Vagina (tissue), 2 donors: ENCODE data around the gene DYRK1A.

Experiments used
- POLR2A ChIP-seq, 2 donors: fragments of 450-650 bp; IDR thresholded peaks; one replicate each; pipeline ENCODE4 v1.6.1; 2017; ENCODE audit warnings: antibody characterized with exemption in 2 of 2, mild to moderate bottlenecking in 2 of 2, moderate library complexity in 2 of 2
- POLR2AphosphoS5 ChIP-seq, 2 donors: sonication (generic); formaldehyde crosslinking; IDR thresholded peaks; one replicate each; pipeline ENCODE4 v1.9.0; 2017; ENCODE audit warnings: antibody characterized with exemption in 2 of 2, mild to moderate bottlenecking in 2 of 2, low read depth in 1 of 2; ENCODE audit not compliant: insufficient read depth in 1 of 2
- TF ChIP-seq, protein P1 (sequence below), 3 experiments: fragments of 450-650 bp in 2 of 3; fragments of 200-600 bp in 1 of 3; sonication (generic) in 1 of 3; IDR thresholded peaks; one replicate each; pipeline ENCODE4 v1.5.1; 2017 to 2019; ENCODE audit warnings: antibody characterized with exemption in 3 of 3, mild to moderate bottlenecking in 2 of 3, moderate library complexity in 2 of 3

GRCh38 chr21:37490084-37490483, 123.5 kb downstream of the DYRK1A start:
- TF ChIP-seq, protein P1, sequence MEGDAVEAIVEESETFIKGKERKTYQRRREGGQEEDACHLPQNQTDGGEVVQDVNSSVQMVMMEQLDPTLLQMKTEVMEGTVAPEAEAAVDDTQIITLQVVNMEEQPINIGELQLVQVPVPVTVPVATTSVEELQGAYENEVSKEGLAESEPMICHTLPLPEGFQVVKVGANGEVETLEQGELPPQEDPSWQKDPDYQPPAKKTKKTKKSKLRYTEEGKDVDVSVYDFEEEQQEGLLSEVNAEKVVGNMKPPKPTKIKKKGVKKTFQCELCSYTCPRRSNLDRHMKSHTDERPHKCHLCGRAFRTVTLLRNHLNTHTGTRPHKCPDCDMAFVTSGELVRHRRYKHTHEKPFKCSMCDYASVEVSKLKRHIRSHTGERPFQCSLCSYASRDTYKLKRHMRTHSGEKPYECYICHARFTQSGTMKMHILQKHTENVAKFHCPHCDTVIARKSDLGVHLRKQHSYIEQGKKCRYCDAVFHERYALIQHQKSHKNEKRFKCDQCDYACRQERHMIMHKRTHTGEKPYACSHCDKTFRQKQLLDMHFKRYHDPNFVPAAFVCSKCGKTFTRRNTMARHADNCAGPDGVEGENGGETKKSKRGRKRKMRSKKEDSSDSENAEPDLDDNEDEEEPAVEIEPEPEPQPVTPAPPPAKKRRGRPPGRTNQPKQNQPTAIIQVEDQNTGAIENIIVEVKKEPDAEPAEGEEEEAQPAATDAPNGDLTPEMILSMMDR (IDR thresholded peaks at IDR 0.05) = no peak
- TF ChIP-seq POLR2A (IDR thresholded peaks at IDR 0.05) (no peak), POLR2AphosphoS5 (IDR thresholded peaks at IDR 0.05; ENCODE audit: insufficient read depth in 1 of 2, low read depth in 1 of 2) (no peak)
